ENCODE results near the gene DDX41.
"Not testable (repeated sequence)": the region's sequence is repeated elsewhere in the genome, so short reads cannot be mapped to it uniquely, and the experiment has no call there.

The DDX41 gene

DNA sequence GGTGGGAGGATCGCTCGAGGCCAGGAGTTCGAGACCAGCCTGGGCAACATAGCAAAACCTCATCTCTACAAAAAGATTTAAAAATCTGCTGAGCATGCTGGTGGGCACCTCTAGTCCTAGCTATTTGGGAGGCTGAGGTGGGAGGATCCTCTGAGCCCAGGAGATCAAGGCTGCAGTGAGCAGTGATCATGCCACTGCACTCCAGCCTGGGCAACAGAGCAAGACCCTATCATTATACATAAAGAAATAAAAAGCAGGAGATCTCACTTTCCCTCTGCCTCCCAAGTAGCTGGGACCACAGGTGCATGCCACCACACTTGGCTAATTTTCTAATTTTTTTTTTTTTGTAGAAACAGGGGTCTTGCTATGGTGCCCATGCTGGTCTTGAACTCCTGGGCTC, 31.0 kb downstream of the DDX41 start:
- not testable (repeated sequence) for H3K36me3 Mint-ChIP-seq (ENCODE audit: insufficient read depth); H3K4me1 Mint-ChIP-seq (ENCODE audit: low read depth in 2 of 2); H3K4me3 Mint-ChIP-seq; H3K9me3 Mint-ChIP-seq; ATAC-seq (replicated peaks); H3K27me3 Mint-ChIP-seq; DNase-seq
- H3K27ac Mint-ChIP-seq: peak overlapping the region in 1 of 2 donors; percentile 6

DNA sequence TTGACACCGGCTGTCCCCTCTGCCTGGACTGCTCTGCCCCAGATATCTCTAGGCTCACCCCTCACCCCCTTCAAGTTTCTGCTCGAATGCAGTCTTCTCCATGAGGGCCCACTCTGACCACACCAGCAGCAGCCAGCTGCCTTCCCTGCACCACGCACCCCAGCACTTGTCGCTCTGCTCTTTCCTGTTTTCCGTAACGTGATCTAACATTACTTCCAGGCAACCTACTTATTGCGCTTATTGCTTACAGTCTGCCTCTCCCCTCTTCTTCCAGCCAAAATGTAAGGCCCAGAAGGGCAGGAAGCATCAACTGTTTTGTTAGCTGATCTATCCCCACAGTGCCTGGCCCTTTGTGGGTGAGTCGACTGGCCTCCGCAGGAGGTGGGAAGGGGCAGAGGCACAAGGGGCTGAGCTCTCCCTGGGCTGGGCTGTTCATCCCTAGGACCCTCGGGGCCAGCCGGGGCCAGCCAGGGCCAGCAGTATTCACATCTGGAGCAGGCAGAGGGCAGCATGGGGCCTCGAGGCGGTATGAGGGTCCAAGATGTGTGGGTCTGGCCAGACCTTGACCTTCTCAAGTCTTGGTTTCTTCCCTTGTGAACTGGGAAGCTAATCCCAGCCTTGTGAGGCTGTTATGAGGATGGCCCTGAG, 31.7 kb downstream of the DDX41 start:
- DNase-seq (no peak), ATAC-seq (replicated peaks) (no peak)
- H3K36me3 Mint-ChIP-seq (ENCODE audit: insufficient read depth): no peaks in the 10 kb centered on the region
- no peaks in the 10 kb centered on the region for H3K4me1 Mint-ChIP-seq (ENCODE audit: low read depth in 2 of 2)
- no peaks in the 10 kb centered on the region for H3K9me3 Mint-ChIP-seq
- H3K27ac Mint-ChIP-seq: peak overlapping the region; percentile 6 to 16
- H3K4me3 Mint-ChIP-seq: no peak overlapping the region
- H3K27me3 Mint-ChIP-seq: no peaks in the 10 kb centered on the region

GRCh38 chr5:177483994-177484901, 32.5 kb downstream of the DDX41 start:
- DNase-seq (no peak), ATAC-seq (replicated peaks) (no peak)
- Mint-ChIP-seq H3K27ac (peak overlapping the region; percentile 6 to 77), H3K4me1 (ENCODE audit: low read depth in 2 of 2) (peaks cover 4 to 6% of the 10 kb centered on the region in 2 donors), H3K36me3 (ENCODE audit: insufficient read depth) (no peaks in the 10 kb centered on the region), H3K9me3 (no peaks in the 10 kb centered on the region), H3K27me3 (no peaks in the 10 kb centered on the region), H3K4me3 (no peak overlapping the region)

DNA sequence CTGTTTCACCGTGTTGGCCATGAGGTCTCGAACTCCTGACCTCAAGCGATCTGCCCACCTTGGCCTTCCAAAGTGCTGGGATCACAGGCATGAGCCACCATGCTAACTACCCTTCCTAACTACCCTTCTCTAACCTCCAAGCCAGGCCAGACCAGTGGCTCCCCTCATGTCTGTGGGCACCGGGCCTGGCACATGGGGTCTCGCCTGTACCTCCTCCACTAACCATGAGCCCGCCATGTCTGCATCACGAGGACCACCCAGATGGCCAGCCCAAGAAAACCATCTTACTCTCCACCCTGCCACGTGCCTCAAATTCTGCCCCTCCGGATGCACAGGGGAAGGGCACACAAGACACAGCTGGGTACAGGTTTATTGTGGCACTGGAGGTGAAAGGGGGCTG, 33.7 kb downstream of the DDX41 start:
- Mint-ChIP-seq H3K27ac (peak overlapping the region in 1 of 2 donors; percentile 44), H3K4me3 (no peak overlapping the region), H3K27me3 (no peaks in the 10 kb centered on the region), H3K4me1 (ENCODE audit: low read depth in 2 of 2) (peaks cover 8 to 12% of the 10 kb centered on the region in 2 donors), H3K9me3 (no peaks in the 10 kb centered on the region), H3K36me3 (ENCODE audit: insufficient read depth) (no peaks in the 10 kb centered on the region)
- DNase-seq (no peak), ATAC-seq (replicated peaks) (no peak)

DNA sequence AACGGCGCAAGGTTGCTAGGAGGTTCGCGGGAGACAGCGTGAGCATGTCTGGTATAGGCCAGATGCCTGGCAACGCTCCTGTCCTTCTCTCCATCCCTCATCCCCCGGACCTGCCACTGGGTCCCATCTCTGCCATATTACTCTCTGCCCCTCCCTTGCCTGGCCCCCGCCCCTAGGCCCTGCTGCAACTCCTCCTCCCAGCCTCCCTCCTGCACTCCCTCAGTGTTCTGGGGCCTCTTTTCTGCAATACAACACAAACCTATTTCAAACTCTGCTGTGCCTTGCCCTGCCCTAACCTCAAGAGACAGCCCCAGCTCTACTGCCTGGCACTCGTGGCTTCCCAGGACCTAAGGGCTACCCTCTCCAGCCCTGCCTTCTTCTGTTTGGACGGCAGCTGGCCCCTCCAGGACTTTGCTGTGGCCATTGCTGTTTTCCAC, 34.4 kb downstream of the DDX41 start:
- H3K27me3 Mint-ChIP-seq: no peaks in the 10 kb centered on the region
- peaks cover 8 to 12% of the 10 kb centered on the region in 2 donors for H3K4me1 Mint-ChIP-seq (ENCODE audit: low read depth in 2 of 2)
- DNase-seq (no peak), ATAC-seq (replicated peaks) (no peak)
- H3K27ac Mint-ChIP-seq: peak overlapping the region in 1 of 2 donors; percentile 44
- H3K4me3 Mint-ChIP-seq: no peak overlapping the region
- no peaks in the 10 kb centered on the region for H3K36me3 Mint-ChIP-seq (ENCODE audit: insufficient read depth)
- H3K9me3 Mint-ChIP-seq: no peaks in the 10 kb centered on the region

DNA sequence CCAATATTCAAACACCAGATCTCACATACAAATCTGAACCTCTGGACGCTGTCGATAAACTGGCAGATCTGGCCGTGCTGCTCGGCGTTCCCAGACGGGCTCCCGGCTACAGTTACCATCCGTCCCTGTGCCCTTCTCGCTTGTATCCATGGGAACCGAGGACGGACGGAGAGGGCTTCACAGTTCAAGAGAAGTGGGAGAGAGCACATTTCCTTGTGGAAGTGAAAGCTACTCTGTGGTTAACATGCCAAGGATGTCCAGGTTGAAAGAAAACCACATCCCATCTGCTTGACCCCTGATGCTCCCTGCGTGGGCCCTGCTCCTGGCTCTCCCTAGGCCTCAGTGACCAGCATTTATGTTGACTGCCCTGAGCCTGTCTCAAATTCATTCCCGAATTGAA, 37.0 kb downstream of the DDX41 start:
- Mint-ChIP-seq H3K27ac (peak overlapping the region; percentile 84 to 86), H3K9me3 (no peaks in the 10 kb centered on the region), H3K4me1 (ENCODE audit: low read depth in 2 of 2) (peaks cover 21 to 22% of the 10 kb centered on the region in 2 donors), H3K36me3 (ENCODE audit: insufficient read depth) (peaks cover 2% of the 10 kb centered on the region), H3K27me3 (no peaks in the 10 kb centered on the region), H3K4me3 (peak overlapping the region in 1 of 2 donors; percentile 24)
- ATAC-seq (replicated peaks): no peak
- DNase-seq: no peak

DNA sequence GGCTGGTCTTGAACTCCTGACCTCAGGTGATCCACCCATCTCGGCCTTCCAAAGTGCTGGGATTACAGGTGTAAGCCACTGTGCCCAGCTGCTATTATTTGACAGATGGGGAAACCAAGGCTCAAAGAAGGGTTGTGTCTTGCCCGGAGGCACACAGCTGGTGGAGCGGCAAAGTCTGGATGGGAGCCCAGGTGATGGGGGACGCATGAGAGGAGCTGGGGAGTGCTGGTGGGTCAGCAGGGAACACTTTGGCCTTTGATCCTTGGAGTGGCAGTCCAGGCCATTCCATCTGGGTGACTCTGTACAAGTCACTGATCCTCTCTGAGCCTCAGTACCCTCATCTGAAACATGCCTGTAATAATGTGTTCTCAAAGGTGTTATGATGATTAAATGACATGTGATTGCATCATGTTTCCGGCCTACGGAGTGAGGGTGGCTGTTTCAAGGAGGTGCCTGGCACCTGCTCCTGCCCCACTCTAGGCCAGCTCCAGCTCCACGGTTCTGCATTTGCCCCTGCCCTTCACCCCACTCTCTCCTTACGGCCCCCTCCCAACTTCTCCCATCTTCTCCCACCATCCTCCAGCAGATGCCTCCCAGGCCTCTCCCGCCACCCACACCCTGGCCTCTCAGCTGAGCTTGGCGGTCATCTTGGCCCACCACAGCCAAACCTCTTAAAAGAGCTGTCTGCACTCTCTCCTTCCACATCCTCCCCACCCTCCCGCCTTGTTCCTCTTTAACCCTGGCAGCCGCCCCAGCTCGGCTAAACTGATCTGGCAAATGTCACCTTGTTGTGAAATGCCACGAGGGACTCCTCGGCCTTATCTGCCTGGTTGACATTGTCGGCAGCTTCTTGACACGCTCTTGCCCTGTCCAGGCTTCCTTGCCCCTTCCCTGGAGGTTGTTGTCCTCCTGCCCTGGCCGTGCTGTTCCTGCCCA, 37.8 kb downstream of the DDX41 start:
- Mint-ChIP-seq H3K9me3 (no peaks in the 10 kb centered on the region), H3K27me3 (peaks cover 0 to 7% of the 10 kb centered on the region in 2 donors), H3K4me3 (peak overlapping the region; percentile 20 to 24), H3K27ac (peak overlapping the region; percentile 84 to 86), H3K36me3 (ENCODE audit: insufficient read depth) (peaks cover 10% of the 10 kb centered on the region), H3K4me1 (ENCODE audit: low read depth in 2 of 2) (peaks cover 29 to 30% of the 10 kb centered on the region in 2 donors)
- peak; percentile 84 for ATAC-seq (replicated peaks)
- DNase-seq: no peak

GRCh38 chr5:177477701-177478477, 38.9 kb downstream of the DDX41 start:
- Mint-ChIP-seq H3K9me3 (no peaks in the 10 kb centered on the region), H3K4me1 (ENCODE audit: low read depth in 2 of 2) (peaks cover 31 to 32% of the 10 kb centered on the region in 2 donors), H3K36me3 (ENCODE audit: insufficient read depth) (peaks cover 10% of the 10 kb centered on the region), H3K4me3 (no peak overlapping the region), H3K27ac (peak overlapping the region; percentile 84 to 86), H3K27me3 (peaks cover 0 to 10% of the 10 kb centered on the region in 2 donors)
- DNase-seq: no peak
- ATAC-seq (replicated peaks): no peak

DNA sequence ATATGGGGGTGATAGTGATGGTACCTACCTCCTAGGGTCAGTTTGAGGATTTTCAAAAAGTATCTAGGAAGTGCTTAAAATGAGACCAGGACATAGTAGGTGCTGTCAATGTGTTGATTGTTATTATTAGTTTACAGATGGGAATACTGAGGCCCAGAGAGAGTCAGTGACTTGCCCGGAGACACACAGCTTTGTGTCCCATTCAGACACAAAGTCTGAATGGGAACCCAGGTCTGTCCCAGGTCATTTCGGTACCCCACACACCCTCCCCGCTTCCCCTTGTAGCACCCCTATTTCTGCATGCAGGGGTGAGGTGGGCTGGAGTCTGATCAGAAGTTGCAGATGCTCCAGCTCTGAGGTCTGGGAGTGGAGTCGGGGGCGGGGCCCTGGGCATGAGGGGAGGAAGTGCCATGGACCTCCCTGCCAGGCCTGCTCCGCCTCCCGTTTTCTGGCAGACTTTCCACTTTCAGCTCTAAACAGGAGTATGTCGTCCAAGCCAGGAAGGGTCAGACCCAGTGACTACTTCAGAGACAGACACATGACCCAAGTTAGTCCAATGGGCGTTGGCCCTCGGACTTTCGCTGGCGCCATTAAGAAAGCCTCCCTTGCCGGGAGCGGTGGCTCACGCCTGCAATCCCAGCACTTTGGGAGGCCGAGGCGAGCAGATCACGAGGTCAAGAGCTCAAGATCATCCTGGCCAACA, 40.1 kb downstream of the DDX41 start:
- no peak for ATAC-seq (replicated peaks)
- Mint-ChIP-seq H3K4me1 (ENCODE audit: low read depth in 2 of 2) (peaks cover 35 to 38% of the 10 kb centered on the region in 2 donors), H3K27me3 (peaks cover 0 to 10% of the 10 kb centered on the region in 2 donors), H3K4me3 (no peak overlapping the region), H3K27ac (peak overlapping the region; percentile 1 to 73), H3K36me3 (ENCODE audit: insufficient read depth) (peaks cover 10% of the 10 kb centered on the region), H3K9me3 (no peaks in the 10 kb centered on the region)
- no peak for DNase-seq

DNA sequence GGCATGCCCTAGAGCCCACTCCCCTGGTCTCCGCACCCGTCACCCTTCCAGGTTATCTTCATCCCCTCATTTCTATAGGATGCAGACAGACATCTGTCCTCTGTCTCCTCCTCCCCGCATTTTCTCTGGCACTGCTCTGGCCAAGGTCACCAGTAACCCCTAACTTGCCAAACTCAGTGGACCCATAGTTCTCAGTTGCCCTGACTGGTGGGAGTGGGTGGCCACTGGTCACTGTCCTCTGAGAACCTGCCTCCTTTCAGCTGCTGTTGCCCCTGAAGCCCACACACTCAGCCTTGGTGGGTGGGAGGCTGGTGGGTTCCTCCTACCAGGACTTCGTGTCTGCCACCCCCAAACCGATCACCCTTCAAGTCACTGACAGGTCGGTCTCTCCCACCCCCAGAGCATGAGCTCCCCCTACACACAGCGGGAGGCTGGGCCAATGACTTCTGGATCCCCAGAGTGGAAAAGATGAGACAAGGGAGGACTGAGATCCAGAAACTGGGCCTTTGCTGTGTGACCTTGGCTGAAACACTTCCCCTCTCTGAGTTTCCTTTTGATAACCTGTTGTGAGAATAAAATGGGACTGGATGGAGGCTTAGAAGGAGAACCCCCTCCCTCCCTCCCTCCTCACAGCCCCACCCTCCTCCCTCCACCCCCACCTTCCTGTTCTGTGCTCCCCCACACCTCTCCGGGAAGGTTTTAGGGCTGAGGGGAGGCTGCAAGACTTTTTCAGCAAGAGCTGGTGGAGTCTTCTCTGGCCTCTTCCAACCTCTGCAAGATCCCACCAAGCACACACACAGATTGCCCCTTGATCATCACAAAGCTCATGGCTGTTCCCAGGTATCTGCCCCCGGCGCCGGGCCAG, 41.0 kb downstream of the DDX41 start:
- H3K36me3 Mint-ChIP-seq (ENCODE audit: insufficient read depth): peaks cover 10% of the 10 kb centered on the region
- no peak for ATAC-seq (replicated peaks)
- no peak for DNase-seq
- H3K27ac Mint-ChIP-seq: peak overlapping the region; percentile 1 to 73
- H3K4me3 Mint-ChIP-seq: no peak overlapping the region
- no peaks in the 10 kb centered on the region for H3K9me3 Mint-ChIP-seq
- H3K4me1 Mint-ChIP-seq (ENCODE audit: low read depth in 2 of 2): peaks cover 35 to 43% of the 10 kb centered on the region in 2 donors
- H3K27me3 Mint-ChIP-seq: peaks cover 0 to 10% of the 10 kb centered on the region in 2 donors

GRCh38 chr5:177474846-177475562, 41.8 kb downstream of the DDX41 start:
- peak overlapping the region; percentile 78 to 84 for H3K4me3 Mint-ChIP-seq
- no peak for ATAC-seq (replicated peaks)
- no peak for DNase-seq
- H3K36me3 Mint-ChIP-seq (ENCODE audit: insufficient read depth): peaks cover 10% of the 10 kb centered on the region
- peaks cover 0 to 10% of the 10 kb centered on the region in 2 donors for H3K27me3 Mint-ChIP-seq
- H3K9me3 Mint-ChIP-seq: no peaks in the 10 kb centered on the region
- H3K4me1 Mint-ChIP-seq (ENCODE audit: low read depth in 2 of 2): peaks cover 42 to 48% of the 10 kb centered on the region in 2 donors
- H3K27ac Mint-ChIP-seq: no peak overlapping the region
